ENCODE data around the gene TEX38. TPM values are rescaled to one million over a fixed set of nuclear protein-coding genes. Genes with fewer than 3 reads are reported as not detected.
A peak's percentile ranks its signal among the peaks of the same experiment; 100 is the strongest.
"Not testable (repeated sequence)": the region's sequence is repeated elsewhere in the genome, so short reads cannot be mapped to it uniquely, and the experiment has no call there.

Gene TEX38
- polyA plus RNA-seq, 1 donor from 2014 or later: not detected

- Mint-ChIP-seq H3K27me3 (no peaks in the 10 kb centered on the region), H3K36me3 (peaks cover 26% of the 10 kb centered on the region), H3K9me3 (peaks cover 0 to 13% (median 5%) of the 10 kb centered on the region in 3 donors), H3K4me3 (no peak overlapping the region), H3K4me1 (peaks cover 0 to 4% (median 0%) of the 10 kb centered on the region in 3 donors), H3K27ac (no peak overlapping the region)
These were observed 21.9 kb upstream of the TEX38 start for GRCh38 chr1:46649764-46650163.

- Mint-ChIP-seq H3K36me3 (peaks cover 29% of the 10 kb centered on the region), H3K9me3 (peaks cover 1 to 17% (median 5%) of the 10 kb centered on the region in 3 donors), H3K4me3 (no peak overlapping the region), H3K27me3 (no peaks in the 10 kb centered on the region), H3K4me1 (peaks cover 0 to 4% (median 0%) of the 10 kb centered on the region in 3 donors), H3K27ac (no peak overlapping the region)
These were observed 21.2 kb upstream of the TEX38 start for GRCh38 chr1:46650491-46650890.

GRCh38 chr1:46651152-46651551 lies 20.5 kb upstream of the TEX38 start:
- not testable (repeated sequence) for H3K4me1 Mint-ChIP-seq, H3K27me3 Mint-ChIP-seq, H3K4me3 Mint-ChIP-seq, H3K27ac Mint-ChIP-seq
- Mint-ChIP-seq H3K36me3 (peaks cover 32% of the 10 kb centered on the region), H3K9me3 (peaks cover 1 to 17% (median 5%) of the 10 kb centered on the region in 3 donors)

GRCh38 chr1:46652321-46653100 lies 19.1 kb upstream of the TEX38 start:
- Mint-ChIP-seq H3K4me3 (no peak overlapping the region), H3K27ac (peak overlapping the region in 1 of 3 donors; percentile 81), H3K9me3 (peaks cover 1 to 13% (median 5%) of the 10 kb centered on the region in 3 donors), H3K4me1 (peaks cover 0 to 1% (median 0%) of the 10 kb centered on the region in 3 donors), H3K27me3 (no peaks in the 10 kb centered on the region), H3K36me3 (peaks cover 26% of the 10 kb centered on the region)

- Mint-ChIP-seq H3K4me3 (no peak overlapping the region), H3K36me3 (peaks cover 30% of the 10 kb centered on the region), H3K9me3 (peaks cover 1 to 12% (median 5%) of the 10 kb centered on the region in 3 donors), H3K27ac (no peak overlapping the region), H3K4me1 (peaks cover 0 to 1% (median 0%) of the 10 kb centered on the region in 3 donors), H3K27me3 (no peaks in the 10 kb centered on the region)
These were observed 18.2 kb upstream of the TEX38 start for GRCh38 chr1:46653405-46653958.

- H3K27ac Mint-ChIP-seq: no peak overlapping the region
These were observed 17.6 kb upstream of the TEX38 start for GRCh38 chr1:46654012-46654411.

GRCh38 chr1:46654698-46655097 lies 17.0 kb upstream of the TEX38 start:
- not testable (repeated sequence) for H3K27me3 Mint-ChIP-seq, H3K4me3 Mint-ChIP-seq, H3K27ac Mint-ChIP-seq, H3K4me1 Mint-ChIP-seq
- peaks cover 1 to 12% (median 5%) of the 10 kb centered on the region in 3 donors for H3K9me3 Mint-ChIP-seq
- H3K36me3 Mint-ChIP-seq: peaks cover 27% of the 10 kb centered on the region

More at GRCh38 chr1:46654012-46654411, 17.6 kb upstream of the TEX38 start:
- H3K9me3 Mint-ChIP-seq: peaks cover 1 to 12% (median 5%) of the 10 kb centered on the region in 3 donors
- no peak overlapping the region for H3K4me3 Mint-ChIP-seq
- no peaks in the 10 kb centered on the region for H3K27me3 Mint-ChIP-seq
- peaks cover 30% of the 10 kb centered on the region for H3K36me3 Mint-ChIP-seq
- peaks cover 0 to 1% (median 0%) of the 10 kb centered on the region in 3 donors for H3K4me1 Mint-ChIP-seq

GRCh38 chr1:46655848-46656247 lies 15.8 kb upstream of the TEX38 start:
- Mint-ChIP-seq H3K36me3 (peaks cover 17% of the 10 kb centered on the region), H3K9me3 (peaks cover 0 to 6% (median 1%) of the 10 kb centered on the region in 3 donors), H3K27ac (no peak overlapping the region), H3K27me3 (no peaks in the 10 kb centered on the region), H3K4me1 (peaks cover 0 to 1% (median 0%) of the 10 kb centered on the region in 3 donors), H3K4me3 (no peak overlapping the region)

GRCh38 chr1:46656643-46657042 lies 15.0 kb upstream of the TEX38 start:
- Mint-ChIP-seq H3K4me1 (peaks cover 0 to 1% (median 0%) of the 10 kb centered on the region in 3 donors), H3K27me3 (no peaks in the 10 kb centered on the region), H3K4me3 (no peak overlapping the region), H3K27ac (no peak overlapping the region), H3K9me3 (peaks cover 0 to 6% (median 1%) of the 10 kb centered on the region in 3 donors), H3K36me3 (peaks cover 17% of the 10 kb centered on the region)

- H3K27ac Mint-ChIP-seq: no peak overlapping the region
- H3K4me1 Mint-ChIP-seq: peaks cover 0 to 1% (median 0%) of the 10 kb centered on the region in 3 donors
- no peaks in the 10 kb centered on the region for H3K27me3 Mint-ChIP-seq
- H3K36me3 Mint-ChIP-seq: peaks cover 15% of the 10 kb centered on the region
- peaks cover 0 to 6% (median 1%) of the 10 kb centered on the region in 3 donors for H3K9me3 Mint-ChIP-seq
- no peak overlapping the region for H3K4me3 Mint-ChIP-seq
These were observed 13.9 kb upstream of the TEX38 start for GRCh38 chr1:46657775-46658174.

GRCh38 chr1:46659307-46659870 lies 12.3 kb upstream of the TEX38 start:
- peak overlapping the region in 1 of 3 donors; percentile 59 for H3K27ac Mint-ChIP-seq

GRCh38 chr1:46660116-46660515 lies 11.5 kb upstream of the TEX38 start:
- H3K4me3 Mint-ChIP-seq, H3K27me3 Mint-ChIP-seq, H3K4me1 Mint-ChIP-seq, H3K27ac Mint-ChIP-seq, H3K9me3 Mint-ChIP-seq, H3K36me3 Mint-ChIP-seq: not testable (repeated sequence)

More at GRCh38 chr1:46659307-46659870, 12.3 kb upstream of the TEX38 start:
- Mint-ChIP-seq H3K4me1 (no peaks in the 10 kb centered on the region), H3K36me3 (peaks cover 13% of the 10 kb centered on the region), H3K9me3 (peaks cover 0 to 6% (median 1%) of the 10 kb centered on the region in 3 donors), H3K27me3 (no peaks in the 10 kb centered on the region), H3K4me3 (no peak overlapping the region)

- not testable (repeated sequence) for H3K27ac Mint-ChIP-seq, H3K36me3 Mint-ChIP-seq, H3K27me3 Mint-ChIP-seq, H3K4me3 Mint-ChIP-seq, H3K9me3 Mint-ChIP-seq
- H3K4me1 Mint-ChIP-seq: peaks cover 8 to 12% (median 10%) of the 10 kb centered on the region in 3 donors
These were observed 8.7 kb upstream of the TEX38 start for GRCh38 chr1:46662919-46663318.

- Mint-ChIP-seq H3K27me3 (no peaks in the 10 kb centered on the region), H3K27ac (no peak overlapping the region), H3K9me3 (no peaks in the 10 kb centered on the region), H3K36me3 (peaks cover 2% of the 10 kb centered on the region), H3K4me1 (peaks cover 8 to 12% (median 10%) of the 10 kb centered on the region in 3 donors), H3K4me3 (peak overlapping the region in 2 of 4 donors; percentile 30 to 77)
These were observed 5.7 kb upstream of the TEX38 start for GRCh38 chr1:46665983-46666382.

All from IgD-negative memory B cell (primary cell).